Measurements from ENCODE around the gene STAT6. TPM values are rescaled to one million over a fixed set of nuclear protein-coding genes. Genes with fewer than 3 reads are reported as not detected.

STAT6 gene
- total and polyA plus RNA-seq, 2 of the 8 experiments (the other 6 are each of a cell fraction or from before 2014, with no cell fraction given) = 32.9 to 38.7 TPM

DNA sequence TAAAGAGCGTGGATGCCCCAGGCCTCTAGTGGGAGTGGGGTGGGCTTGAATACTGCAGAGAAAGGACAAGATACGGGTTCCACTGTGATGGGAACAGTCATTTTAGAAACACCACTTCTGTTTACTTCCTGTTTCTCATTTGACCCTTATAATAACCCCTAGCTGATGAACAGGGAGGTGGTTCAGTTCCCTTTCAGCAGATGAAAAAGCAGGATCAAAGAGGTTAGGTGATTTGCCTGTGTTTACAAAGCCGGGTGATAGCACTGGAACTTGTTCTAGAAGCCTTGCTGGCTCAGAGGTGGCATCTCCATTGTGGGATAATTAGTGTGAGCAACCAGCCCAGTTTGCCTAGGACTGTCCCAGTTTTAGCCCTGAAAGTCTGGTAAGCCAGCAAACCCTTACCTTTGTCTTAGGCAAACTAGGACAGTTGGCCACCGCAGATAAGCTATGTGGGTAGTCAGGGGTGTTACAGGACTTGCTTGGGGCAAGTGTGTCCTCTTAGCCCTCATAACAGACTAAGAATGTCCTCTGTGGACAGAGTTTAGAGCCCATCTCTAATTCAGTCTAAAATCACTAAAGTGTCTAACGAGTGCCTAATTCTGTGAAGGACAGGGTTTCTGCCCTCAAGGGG lies 43.8 kb upstream of the STAT6 start (continued):
- TF ChIP-seq HDAC2 (IDR thresholded peaks at IDR 0.05; ENCODE audit: borderline replicate concordance in 1 of 2, low read depth in 2 of 2, low read length in 2 of 2) (no peak), KDM1A (IDR thresholded peaks at IDR 0.05; ENCODE audit: borderline replicate concordance, low read length) (no peak), CREB1 (IDR thresholded peaks at IDR 0.05) (no peak), GABPA (IDR thresholded peaks at IDR 0.05; ENCODE audit: borderline replicate concordance, insufficient read depth, low read length) (no peak), CHD1 (IDR thresholded peaks at IDR 0.05; ENCODE audit: low read depth, low read length) (no peak), SIRT6 (IDR thresholded peaks at IDR 0.05; ENCODE audit: low read length) (no peak), CHD7 (IDR thresholded peaks at IDR 0.05; ENCODE audit: insufficient replicate concordance, low read length) (no peak)

Measured in H1 (cell line).